K562 (cell line): ENCODE data around the gene TMEM158. TPM values are rescaled to one million over a fixed set of nuclear protein-coding genes. Genes with fewer than 3 reads are reported as not detected.

ENCODE experiments used
- ATAC-seq: fragments of 200-7000 bp; cut with Tn5 transposase; 3 replicates; pipeline ENCODE4 v1.9.1; 2020; ENCODE audit warnings: moderate library complexity
- BruUV-seq: library from RNA; stranded (reverse); fragments of 400-500 nt; replicated peaks from 2 replicates; lab custom pipeline; 2021; lab: Mats Ljungman, UMichigan
- CTCF ChIA-PET: fragments of 300-600 bp; formaldehyde crosslinking; extraction: SDS; loops from one replicate; lab custom pipeline; 2021; ENCODE audit warnings: low intra/inter-chr PET ratio; lab: Yijun Ruan, JAX
- POLR2A ChIA-PET: fragments of 300-600, 350-650 bp; sonication (Branson Sonifier 250); formaldehyde crosslinking; extraction: SDS; loops from one replicate; lab custom pipeline; 2021; ENCODE audit warnings: antibody characterized with exemption, inconsistent platforms; lab: Yijun Ruan, JAX
- DNase-seq, 4 experiments: peaks; one replicate each; pipeline versions ENCODE4 v3.0.0 to v3.0.0-alpha.2; 2011 to 2018; ENCODE audit warnings: low spot score in 3 of 4, mixed read lengths in 3 of 4; ENCODE audit errors: extremely low read depth in 1 of 4
- FAIRE-seq: peaks from 2 replicates; lab custom pipeline; 2011; peaks lifted over from hg19 to GRCh38; lab: Jason Lieb, UNC
- H2AFZ ChIP-seq: 2 replicates; pipeline ENCODE4 v1.6.0; 2011; ENCODE audit warnings: low read depth, low read length, control low read depth, inconsistent platforms
- H3K27ac ChIP-seq: fragments of 200-600 bp; 3 replicates; pipeline ENCODE4 v1.8.0; 2011; ENCODE audit warnings: low read depth, mild to moderate bottlenecking, control low read depth, inconsistent platforms, low read length, moderate library complexity, mixed read lengths; ENCODE audit errors: extremely low read depth
- H3K27me3 ChIP-seq, 2 experiments: fragments of 300-600 bp in 1 of 2; 2 replicates in 1 of 2; 3 replicates in 1 of 2; pipeline versions ENCODE4 v1.6.0 to v1.8.0; 2011; ENCODE audit warnings: inconsistent platforms in 2 of 2, low read length in 2 of 2, mild to moderate bottlenecking in 1 of 2, mixed read lengths in 1 of 2, moderate library complexity in 1 of 2; ENCODE audit not compliant: control insufficient read depth in 2 of 2, insufficient read depth in 2 of 2
- H3K36me3 ChIP-seq: fragments of 300-600 bp; 3 replicates; pipeline ENCODE4 v1.8.0; 2011; ENCODE audit warnings: mild to moderate bottlenecking, low read length, inconsistent platforms; ENCODE audit not compliant: control insufficient read depth, insufficient read depth
- H3K4me1 ChIP-seq, 2 experiments: fragments of 200-600 bp in 1 of 2; replicated peaks in 1 of 2; 2 replicates in 1 of 2; 3 replicates in 1 of 2; pipeline versions ENCODE4 v1.5.1 to v1.8.0; 2011; ENCODE audit warnings: inconsistent platforms in 2 of 2, low read length in 2 of 2, mild to moderate bottlenecking in 1 of 2, mixed read lengths in 1 of 2, moderate library complexity in 1 of 2; ENCODE audit not compliant: control insufficient read depth in 2 of 2, insufficient read depth in 2 of 2
- H3K4me2 ChIP-seq: 2 replicates; pipeline ENCODE4 v1.6.1; 2011; ENCODE audit warnings: low read length, control low read depth, inconsistent platforms, mixed read lengths; ENCODE audit not compliant: insufficient read depth
- H3K4me3 ChIP-seq: fragments of 200-600 bp; sonication (generic), shearing (Covaris generic); 2 replicates; pipeline ENCODE4 v1.5.1; 2016; ENCODE audit warnings: control low read depth, inconsistent platforms
- H3K79me2 ChIP-seq: fragments of 200-600 bp; 3 replicates; pipeline ENCODE4 v1.8.0; 2011; ENCODE audit warnings: low read length, inconsistent platforms; ENCODE audit not compliant: control insufficient read depth, insufficient read depth
- H3K9ac ChIP-seq, 2 experiments: 2 replicates each; pipeline versions ENCODE4 v1.6.0 to v1.6.1; 2011; ENCODE audit warnings: low read depth in 2 of 2, low read length in 2 of 2, control low read depth in 1 of 2, inconsistent platforms in 1 of 2, mild to moderate bottlenecking in 1 of 2, mixed read lengths in 1 of 2; ENCODE audit not compliant: insufficient read depth in 1 of 2
- H3K9me1 ChIP-seq: one replicate; pipeline ENCODE4 v1.6.0; 2011; ENCODE audit warnings: inconsistent platforms, mild to moderate bottlenecking, low read length, moderate library complexity; ENCODE audit not compliant: control insufficient read depth, insufficient read depth
- H3K9me3 ChIP-seq: replicated peaks from 2 replicates; pipeline ENCODE4 v1.5.1; 2011; ENCODE audit warnings: low read depth, low read length, inconsistent platforms; ENCODE audit not compliant: control insufficient read depth, insufficient read depth
- H4K20me1 ChIP-seq: replicated peaks from 2 replicates; pipeline ENCODE4 v1.6.1; 2011; ENCODE audit warnings: low read length, inconsistent platforms, mixed read lengths; ENCODE audit not compliant: control insufficient read depth, insufficient read depth
- CCAR2 ChIP-seq: fragments of 200-400 bp; formaldehyde crosslinking; IDR thresholded peaks from 2 replicates; pipeline ENCODE4 v1.6.1; 2017; ENCODE audit warnings: mild to moderate bottlenecking, low read depth, low read length
- CHD1 ChIP-seq: fragments of 200-600 bp; sonication (generic); IDR thresholded peaks from one replicate; pipeline ENCODE4 v1.6.1; 2012; ENCODE audit warnings: mild to moderate bottlenecking, moderate library complexity, low read length, inconsistent platforms
- FOXJ3 ChIP-seq: sonication (generic); formaldehyde crosslinking; IDR thresholded peaks from 2 replicates; pipeline ENCODE4 v1.4.0; 2020; ENCODE audit warnings: mild to moderate bottlenecking, missing genetic modification reagents
- MEF2D ChIP-seq: conservative IDR thresholded peaks from 2 replicates; pipeline ENCODE4 v1.6.1; 2016; ENCODE audit warnings: low read depth, missing genetic modification characterization, missing compliant biosample characterization
- PHB ChIP-seq: fragments of 250-450 bp; sonication (Bioruptor Pico); IDR thresholded peaks from 2 replicates; pipeline ENCODE4 v1.5.0; 2021
- POLR2AphosphoS5 ChIP-seq: IDR thresholded peaks from 2 replicates; pipeline ENCODE4 v1.6.1; 2011; ENCODE audit warnings: mild to moderate bottlenecking, low read depth, low read length, moderate library complexity; ENCODE audit not compliant: control insufficient read depth, insufficient read depth
- TEAD2 ChIP-seq: fragments of 450-650 bp; IDR thresholded peaks from 2 replicates; pipeline ENCODE4 v1.6.1; 2016; ENCODE audit warnings: missing genetic modification characterization, control low read depth, missing compliant biosample characterization
- TRIM24 ChIP-seq, 2 experiments: fragments of 450-650 bp; IDR thresholded peaks; 2 replicates each; pipeline ENCODE4 v1.6.1; 2016
- YY1 ChIP-seq, 3 experiments: IDR thresholded peaks; 2 replicates each; pipeline ENCODE4 v1.6.1; 2011; ENCODE audit warnings: low read length in 2 of 3, mild to moderate bottlenecking in 2 of 3, moderate library complexity in 2 of 3, borderline replicate concordance in 1 of 3, control low read depth in 1 of 3, low read depth in 1 of 3; ENCODE audit not compliant: insufficient read depth in 3 of 3, insufficient replicate concordance in 2 of 3, control insufficient read depth in 1 of 3, insufficient read length in 1 of 3; ENCODE audit errors: extremely low read depth in 1 of 3
- ZNF232 ChIP-seq: sonication (generic); formaldehyde crosslinking; IDR thresholded peaks from 2 replicates; pipeline ENCODE4 v1.8.0; 2022; ENCODE audit warnings: mild to moderate bottlenecking, missing genetic modification reagents
- ZNF436 ChIP-seq: fragments of 250-450, 450-650 bp; sonication (Bioruptor Pico); formaldehyde crosslinking; IDR thresholded peaks from 2 replicates; pipeline ENCODE4 v1.7.0; 2020; ENCODE audit warnings: mild to moderate bottlenecking
- WGBS: fragments of 100-300 bp; shearing (Covaris generic); methylation state at CpG from one replicate; pipeline ENCODE4 v1.1.6; 2016; ENCODE audit warnings: low coverage, mixed read lengths; ENCODE audit not compliant: insufficient coverage; ENCODE audit errors: missing lambda C conversion rate; 5-methylcytosine and 5-hydroxymethylcytosine counted together
- in situ Hi-C: fragments of 300-500 bp; cut with MboI; formaldehyde crosslinking; loops from 4 replicates; pipeline ENCODE4 v1.15.0; 2018; ENCODE audit warnings: inconsistent platforms, mixed read lengths
- intact Hi-C: fragments of 100-400 bp; cut with micrococcal nuclease; formaldehyde crosslinking; loops from 2 replicates; pipeline ENCODE4 v1.14.2; 2022
- polyA plus RNA-seq, 8 experiments: library from polyadenylated mRNA; depleted of rRNA in 4 of 8; stranded (reverse) in 5 of 8; unstranded in 3 of 8; fragments of >200 nt; fragmentation: Nextera tagmentation in 2 of 8; fragmentation: Illumina TruSeq in 1 of 8; extraction: Ambion mirVana in 2 of 8; extraction: Trizol in 1 of 8; gene quantifications; 2 replicates each; pipeline versions ENCODE4 v1.2.1 to v1.2.3, GENCODE V29; 2011 to 2014; ENCODE audit warnings: inconsistent platforms in 1 of 8, missing spikeins in 1 of 8
- total RNA-seq, 7 experiments: library from RNA; depleted of rRNA in 6 of 7; stranded (reverse); fragments of >200 nt in 6 of 7; fragmentation: Illumina TruSeq in 2 of 7; extraction: Trizol in 2 of 7; gene quantifications; 2 replicates each; pipeline versions ENCODE4 v1.2.1 to v1.2.3, GENCODE V29; 2011 to 2021; ENCODE audit warnings: low replicate concordance in 1 of 7
- TF ChIP-seq, protein P1 (sequence below): sonication (generic); formaldehyde crosslinking; IDR thresholded peaks from 2 replicates; pipeline ENCODE4 v1.8.0; 2022; ENCODE audit warnings: mild to moderate bottlenecking, low read depth, missing genetic modification reagents

Gene TMEM158
- total and polyA plus RNA-seq, 9 of the 15 experiments (the other 6 are each of a cell fraction or from before 2014, with no cell fraction given), result 2.2 to 46.5 (median 8.4) TPM

DNA sequence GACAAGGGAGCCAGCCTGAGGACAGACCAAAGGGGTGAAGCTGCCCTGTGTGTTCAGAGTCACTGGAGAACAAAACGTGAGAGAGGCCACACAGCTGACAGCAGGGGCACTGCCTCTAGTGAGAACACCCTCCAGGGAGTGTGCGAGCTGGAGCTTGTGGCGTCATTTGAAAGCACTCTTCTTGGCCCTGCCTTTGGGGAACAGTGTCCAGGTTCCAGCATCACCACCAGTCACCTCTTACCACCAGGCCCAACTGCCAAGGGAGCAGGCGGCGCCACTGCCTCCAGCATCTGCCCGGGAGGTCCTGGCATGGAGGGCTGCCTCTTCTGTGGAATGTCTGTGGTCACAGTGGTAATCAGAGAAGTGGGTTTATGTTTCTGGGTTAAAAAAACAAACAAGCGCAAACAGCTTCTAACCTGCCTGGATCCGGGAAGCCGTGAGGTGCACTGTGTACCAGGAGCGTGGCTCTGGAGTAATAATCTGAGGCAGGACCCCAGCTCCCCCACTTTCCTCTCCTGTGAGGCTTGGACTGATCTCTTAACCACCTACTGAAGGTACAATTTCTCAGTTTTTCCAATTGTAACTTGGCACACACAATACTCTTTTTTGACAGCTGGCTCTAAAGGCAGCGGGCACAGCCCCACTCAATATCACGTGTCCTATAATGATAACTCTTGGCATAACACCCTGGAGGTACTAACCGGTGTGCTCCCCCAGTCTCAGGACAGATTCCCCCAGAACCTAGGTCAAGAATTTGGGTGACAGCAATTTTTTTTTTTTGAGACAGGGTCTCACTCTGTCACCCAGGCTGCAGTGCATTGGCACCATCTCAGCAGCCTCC is 47.7 kb downstream of the TMEM158 start:
- Histone ChIP-seq H3K9ac (peak overlapping the region in 1 of 2 experiments; percentile 70; a peak in 2 of 4 replicates), H3K36me3 (no peaks in the 10 kb centered on the region), H3K79me2 (no peaks in the 10 kb centered on the region), H3K4me1 (peaks cover 12 to 16% of the 10 kb centered on the region in 2 experiments), H3K9me3 (no peaks in the 10 kb centered on the region), H3K27ac (no peak overlapping the region), H4K20me1 (no peaks in the 10 kb centered on the region), H3K9me1 (no peaks in the 10 kb centered on the region), H2AFZ (0 out of 2 replicates have a peak overlapping the region, but pooled peaks have one; percentile 14), H3K4me2 (no peak overlapping the region), H3K27me3 (no peaks in the 10 kb centered on the region), H3K4me3 (no peak overlapping the region)
- WGBS, result 68% methylated on average over 13 of the region's 13 CpGs
- POLR2A ChIA-PET, result interaction anchor here (0.6 kb wide), 1 partner anchor 12 kb away, joined by 3 read pairs; no protein-coding TSS in a partner anchor
- intact Hi-C loops, result no loop called here
- CTCF ChIA-PET, result no interaction called here
- in situ Hi-C loops, result no loop called here
- no TSS peak for BruUV-seq
- ATAC-seq (peak; percentile 9; the same call in 1 of the 3 replicates), FAIRE-seq (no peak), DNase-seq (no peak)
- TF ChIP-seq ZNF232 (CRISPR knock-in tag) (no peak), CCAR2 (no peak), FOXJ3 (CRISPR knock-in tag) (no peak), PHB (no peak), YY1 (IDR thresholded peaks at IDR 0.05; ENCODE audit: borderline replicate concordance in 1 of 3, control insufficient read depth in 1 of 3, extremely low read depth in 1 of 3, insufficient read depth in 3 of 3, insufficient read length in 1 of 3, insufficient replicate concordance in 2 of 3, low read depth in 1 of 3, low read length in 2 of 3) (no peak), ZNF436 (CRISPR knock-in tag) (no peak), MEF2D (tag) (no peak), TEAD2 (tag) (no peak), POLR2AphosphoS5 (no peak), TRIM24 (IDR thresholded peaks at IDR 0.05) (no peak), CHD1 (no peak)
- TF ChIP-seq, protein P1, sequence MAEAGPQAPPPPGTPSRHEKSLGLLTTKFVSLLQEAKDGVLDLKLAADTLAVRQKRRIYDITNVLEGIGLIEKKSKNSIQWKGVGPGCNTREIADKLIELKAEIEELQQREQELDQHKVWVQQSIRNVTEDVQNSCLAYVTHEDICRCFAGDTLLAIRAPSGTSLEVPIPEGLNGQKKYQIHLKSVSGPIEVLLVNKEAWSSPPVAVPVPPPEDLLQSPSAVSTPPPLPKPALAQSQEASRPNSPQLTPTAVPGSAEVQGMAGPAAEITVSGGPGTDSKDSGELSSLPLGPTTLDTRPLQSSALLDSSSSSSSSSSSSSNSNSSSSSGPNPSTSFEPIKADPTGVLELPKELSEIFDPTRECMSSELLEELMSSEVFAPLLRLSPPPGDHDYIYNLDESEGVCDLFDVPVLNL (CRISPR knock-in tag), result no peak
